Liver (tissue), 3 donors: ENCODE results near the gene HOMEZ.

ENCODE experiments used
- ATF3 ChIP-seq: IDR thresholded peaks from 2 replicates; pipeline ENCODE4 v1.6.1; 2016; ENCODE audit warnings: antibody characterized with exemption
- CTCF ChIP-seq: fragments of 150-350 bp; IDR thresholded peaks from 2 replicates; pipeline ENCODE4 v1.5.1; 2017; ENCODE audit warnings: improper control_type of control experiment, low read depth, low read length; ENCODE audit not compliant: missing input control
- EGR1 ChIP-seq, 2 donors: IDR thresholded peaks; 2 replicates each; pipeline ENCODE4 v1.6.1; 2016 to 2018; ENCODE audit warnings: antibody characterized with exemption in 2 of 2, low read depth in 2 of 2
- FOXA1 ChIP-seq: IDR thresholded peaks from 2 replicates; pipeline ENCODE4 v1.6.1; 2016; ENCODE audit warnings: antibody characterized with exemption
- REST ChIP-seq: IDR thresholded peaks from 2 replicates; pipeline ENCODE4 v1.6.1; 2016; ENCODE audit warnings: antibody characterized with exemption, mild to moderate bottlenecking
- donor health status: healthy.
- donor health status: healthy.

GRCh38 chr14:23319746-23320583 is 34.0 kb upstream of the HOMEZ start:
- no peak for TF ChIP-seq CTCF
- no peak for TF ChIP-seq FOXA1
- no peak for TF ChIP-seq REST
- no peak for TF ChIP-seq EGR1 (IDR thresholded peaks at IDR 0.05; ENCODE audit: low read depth in 2 of 2)
- no peak for TF ChIP-seq ATF3
